ENCODE measurements around the gene GPRC6A. TPM values are rescaled to one million over a fixed set of nuclear protein-coding genes. Genes with fewer than 3 reads are reported as not detected.
A peak's percentile ranks its signal among the peaks of the same experiment; 100 is the strongest.

The GPRC6A gene
- total RNA-seq, 6 experiments from 2014 or later = not detected

- TF ChIP-seq CTCF (IDR thresholded peaks at IDR 0.05) = no peak
- H3K4me1 Mint-ChIP-seq (ENCODE audit: low read depth) = no peaks in the 10 kb centered on the region
- DNase-seq = no peak
- H3K9me3 Mint-ChIP-seq = no peaks in the 10 kb centered on the region
- no peak overlapping the region for H3K4me3 Mint-ChIP-seq
- H3K27ac Mint-ChIP-seq = no peak overlapping the region
- no peaks in the 10 kb centered on the region for H3K36me3 Mint-ChIP-seq (ENCODE audit: low read depth)
- H3K27me3 Mint-ChIP-seq (ENCODE audit: insufficient read depth) = no peaks in the 10 kb centered on the region; the same call in none of the 2 replicates
Measured at GRCh38 chr6:116801971-116802370, 26.9 kb downstream of the GPRC6A start.

GRCh38 chr6:116799945-116800344 lies 28.9 kb downstream of the GPRC6A start:
- H3K36me3 Mint-ChIP-seq (ENCODE audit: low read depth) = no peaks in the 10 kb centered on the region
- no peaks in the 10 kb centered on the region for H3K9me3 Mint-ChIP-seq
- DNase-seq = no peak
- no peak overlapping the region for H3K27ac Mint-ChIP-seq
- no peak for TF ChIP-seq CTCF (IDR thresholded peaks at IDR 0.05)
- H3K27me3 Mint-ChIP-seq (ENCODE audit: insufficient read depth) = no peaks in the 10 kb centered on the region; the same call in 1 of the 2 replicates
- H3K4me3 Mint-ChIP-seq = no peak overlapping the region
- no peaks in the 10 kb centered on the region for H3K4me1 Mint-ChIP-seq (ENCODE audit: low read depth)

GRCh38 chr6:116797585-116797984 lies 31.3 kb downstream of the GPRC6A start:
- Mint-ChIP-seq H3K4me3 (no peak overlapping the region), H3K36me3 (ENCODE audit: low read depth) (no peaks in the 10 kb centered on the region), H3K27me3 (ENCODE audit: insufficient read depth) (no peaks in the 10 kb centered on the region), H3K4me1 (ENCODE audit: low read depth) (no peaks in the 10 kb centered on the region), H3K27ac (no peak overlapping the region), H3K9me3 (no peaks in the 10 kb centered on the region)
- TF ChIP-seq CTCF (IDR thresholded peaks at IDR 0.05) = no peak
- DNase-seq = no peak

GRCh38 chr6:116793224-116793623 lies 35.7 kb downstream of the GPRC6A start:
- Mint-ChIP-seq H3K27me3 (ENCODE audit: insufficient read depth) (no peaks in the 10 kb centered on the region), H3K36me3 (ENCODE audit: low read depth) (no peaks in the 10 kb centered on the region), H3K4me1 (ENCODE audit: low read depth) (no peaks in the 10 kb centered on the region), H3K9me3 (no peaks in the 10 kb centered on the region), H3K4me3 (no peak overlapping the region), H3K27ac (no peak overlapping the region)
- no peak for TF ChIP-seq CTCF (IDR thresholded peaks at IDR 0.05)
- DNase-seq = no peak

- no peak overlapping the region for H3K4me3 Mint-ChIP-seq
- H3K27me3 Mint-ChIP-seq (ENCODE audit: insufficient read depth) = peaks cover 4% of the 10 kb centered on the region; the same call in 1 of the 2 replicates
- DNase-seq = peak; percentile 35
- no peaks in the 10 kb centered on the region for H3K36me3 Mint-ChIP-seq (ENCODE audit: low read depth)
- H3K27ac Mint-ChIP-seq = no peak overlapping the region
- no peak for TF ChIP-seq CTCF (IDR thresholded peaks at IDR 0.05)
- no peaks in the 10 kb centered on the region for H3K4me1 Mint-ChIP-seq (ENCODE audit: low read depth)
- no peaks in the 10 kb centered on the region for H3K9me3 Mint-ChIP-seq
Measured at GRCh38 chr6:116783852-116784251, 45.0 kb downstream of the GPRC6A start.
